Transverse colon (tissue), 4 donors: ENCODE data around the gene DGLUCY. TPM values are rescaled to one million over a fixed set of nuclear protein-coding genes. Genes with fewer than 3 reads are reported as not detected.

Source experiments
- DNase-seq: peaks from one replicate; pipeline ENCODE4 v3.0.0-alpha.2; 2019
- H3K27ac ChIP-seq, 4 donors: fragments of 200-600 bp; sonication (generic); 2 replicates each; pipeline ENCODE4 v1.5.1; 2016 to 2018; ENCODE audit warnings: inconsistent platforms in 4 of 4
- H3K27me3 ChIP-seq: fragments of 200-600 bp; sonication (generic); 2 replicates; pipeline ENCODE4 v1.5.1; 2017; ENCODE audit warnings: inconsistent platforms
- H3K36me3 ChIP-seq, 4 donors: fragments of 200-600 bp; sonication (generic); 2 replicates each; pipeline ENCODE4 v1.5.1; 2017 to 2019; ENCODE audit warnings: inconsistent platforms in 4 of 4
- H3K4me1 ChIP-seq, 4 donors: fragments of 200-600 bp; sonication (generic); 2 replicates each; pipeline ENCODE4 v1.5.1; 2017 to 2020; ENCODE audit warnings: inconsistent platforms in 4 of 4
- H3K4me3 ChIP-seq, 4 donors: fragments of 200-600 bp; sonication (generic); 1 replicate in 1 of 4; 2 replicates in 3 of 4; pipeline versions ENCODE4 v1.5.1 to v1.6.1; 2017 to 2019; ENCODE audit warnings: inconsistent platforms in 4 of 4
- H3K9me3 ChIP-seq, 2 donors: fragments of 200-600 bp; sonication (generic); 2 replicates each; pipeline ENCODE4 v1.5.1; 2017 to 2019; ENCODE audit warnings: inconsistent platforms in 2 of 2
- CTCF ChIP-seq, 5 experiments: fragments of 200-600 bp in 3 of 5; fragments of 450-650 bp in 2 of 5; sonication (generic) in 3 of 5; IDR thresholded peaks; 1 replicate in 2 of 5; 2 replicates in 3 of 5; pipeline ENCODE4 v1.5.1; 2016 to 2017; ENCODE audit warnings: antibody characterized with exemption in 5 of 5, inconsistent platforms in 3 of 5, mild to moderate bottlenecking in 2 of 5, moderate library complexity in 1 of 5
- EP300 ChIP-seq: sonication (generic); formaldehyde crosslinking; IDR thresholded peaks from one replicate; pipeline ENCODE4 v1.6.1; 2017; ENCODE audit warnings: antibody characterized with exemption, low read depth
- POLR2A ChIP-seq: fragments of 450-650 bp; IDR thresholded peaks from one replicate; pipeline ENCODE4 v1.6.1; 2016; ENCODE audit warnings: antibody characterized with exemption, mild to moderate bottlenecking, moderate library complexity
- POLR2AphosphoS5 ChIP-seq, 3 donors: sonication (generic); formaldehyde crosslinking; IDR thresholded peaks; one replicate each; pipeline ENCODE4 v1.6.1; 2016; ENCODE audit warnings: antibody characterized with exemption in 3 of 3
- WGBS, 2 donors: methylation state at CpG; one replicate each; pipeline ENCODE4 v1.1.5; 2018; ENCODE audit warnings: low coverage in 1 of 2; 5-methylcytosine and 5-hydroxymethylcytosine counted together
- in situ Hi-C, 4 donors: fragments of 200-750 bp; cut with MboI; loops; one replicate each; pipeline versions ENCODE4 v1.15.0 to v1.15.1; 2017; ENCODE audit warnings: low sequenced_read_pairs in 3 of 4, low pct_ligation_motif_present in 1 of 4, low pct_unique_long_range_greater_than_20kb in 1 of 4
- intact Hi-C: fragments of 100-400 bp; cut with DNase I; formaldehyde crosslinking; loops from one replicate; pipeline ENCODE4 v1.15.1; 2023; ENCODE audit warnings: low total_unique reads
- total RNA-seq, 4 donors: library from RNA; depleted of rRNA; stranded (reverse); fragments of >200 nt; gene quantifications; one replicate each; pipeline ENCODE4 v1.1.0, GENCODE V29; 2016

DGLUCY gene
- total RNA-seq, 4 donors from 2014 or later: 62.1 to 229 (median 102) TPM

GRCh38 chr14:91238085-91238484, 124.2 kb downstream of the DGLUCY start:
- H3K4me1 ChIP-seq: peaks cover 0 to 4% (median 0%) of the 10 kb centered on the region in 4 donors
- no peak overlapping the region for H3K27ac ChIP-seq
- 68 to 75% methylated on average over 4 of the region's 4 CpGs for WGBS, 2 donors
- in situ Hi-C loops: no loop called here
- H3K27me3 ChIP-seq: no peaks in the 10 kb centered on the region
- intact Hi-C loops: no loop called here
- no peak for DNase-seq
- H3K4me3 ChIP-seq: no peak overlapping the region
- TF ChIP-seq POLR2AphosphoS5 (IDR thresholded peaks at IDR 0.05): no peak
- TF ChIP-seq POLR2A: no peak
- TF ChIP-seq EP300: no peak
- no peak for TF ChIP-seq CTCF (IDR thresholded peaks at IDR 0.05)
- no peaks in the 10 kb centered on the region for H3K36me3 ChIP-seq
- no peaks in the 10 kb centered on the region for H3K9me3 ChIP-seq

- in situ Hi-C loops: no loop called here
- TF ChIP-seq POLR2AphosphoS5 (IDR thresholded peaks at IDR 0.05) (no peak), POLR2A (no peak), CTCF (IDR thresholded peaks at IDR 0.05) (no peak), EP300 (no peak)
- DNase-seq: no peak
- Histone ChIP-seq H3K4me1 (peaks cover 0 to 10% (median 1%) of the 10 kb centered on the region in 4 donors), H3K4me3 (no peak overlapping the region), H3K9me3 (no peaks in the 10 kb centered on the region), H3K36me3 (no peaks in the 10 kb centered on the region), H3K27ac (no peak overlapping the region), H3K27me3 (no peaks in the 10 kb centered on the region)
- 75 to 84% methylated on average over 5 to 8 of the region's 8 CpGs for WGBS, 2 donors
- intact Hi-C loops: no loop called here
Observed at GRCh38 chr14:91238661-91239060, 124.8 kb downstream of the DGLUCY start.

- no peak for DNase-seq
Observed at GRCh38 chr14:91241863-91242262, 128.0 kb downstream of the DGLUCY start.

GRCh38 chr14:91242635-91243034, 128.8 kb downstream of the DGLUCY start:
- intact Hi-C loops (no loop called here), in situ Hi-C loops (no loop called here)
- Histone ChIP-seq H3K36me3 (no peaks in the 10 kb centered on the region), H3K4me3 (no peak overlapping the region), H3K27ac (peak overlapping the region in 3 of 4 donors; percentile 33 to 66 (median 58)), H3K4me1 (peaks cover 0 to 22% (median 5%) of the 10 kb centered on the region in 4 donors), H3K27me3 (no peaks in the 10 kb centered on the region), H3K9me3 (no peaks in the 10 kb centered on the region)
- no peak for DNase-seq
- TF ChIP-seq POLR2AphosphoS5 (IDR thresholded peaks at IDR 0.05) (no peak), EP300 (no peak), POLR2A (no peak), CTCF (IDR thresholded peaks at IDR 0.05) (no peak)
- 76 to 78% methylated on average over 4 of the region's 4 CpGs for WGBS, 2 donors

More at GRCh38 chr14:91241863-91242262, 128.0 kb downstream of the DGLUCY start:
- Histone ChIP-seq H3K4me1 (peaks cover 0 to 22% (median 5%) of the 10 kb centered on the region in 4 donors), H3K9me3 (no peaks in the 10 kb centered on the region), H3K27me3 (no peaks in the 10 kb centered on the region), H3K36me3 (no peaks in the 10 kb centered on the region), H3K4me3 (peak overlapping the region in 1 of 4 donors; percentile 5), H3K27ac (peak overlapping the region in 1 of 4 donors; percentile 66)
- WGBS, 2 donors: 44 to 73% methylated on average over 7 of the region's 7 CpGs
- TF ChIP-seq POLR2A (peak; percentile 26), POLR2AphosphoS5 (IDR thresholded peaks at IDR 0.05) (peak in 1 of 3 donors; percentile 41), CTCF (IDR thresholded peaks at IDR 0.05) (no peak), EP300 (no peak)
- in situ Hi-C loops (no loop called here), intact Hi-C loops (no loop called here)
